Hepatocyte (in vitro differentiated cells): ENCODE measurements around the gene ADAM12. TPM values are rescaled to one million over a fixed set of nuclear protein-coding genes. Genes with fewer than 3 reads are reported as not detected.

ENCODE experiments used
- DNase-seq: peaks from one replicate; pipeline ENCODE4 v3.0.0-alpha.2; 2016; ENCODE audit warnings: low spot score
- H2AFZ ChIP-seq: fragments of 200-600 bp; sonication (generic); 2 replicates; pipeline ENCODE4 v1.6.0; 2016; ENCODE audit warnings: antibody characterized with exemption, mild to moderate bottlenecking
- H3K27ac ChIP-seq: fragments of 200-600 bp; sonication (generic); 2 replicates; pipeline ENCODE4 v1.5.1; 2016; ENCODE audit warnings: mild to moderate bottlenecking
- H3K27me3 ChIP-seq: fragments of 200-600 bp; sonication (generic); 2 replicates; pipeline ENCODE4 v1.6.1; 2016
- H3K36me3 ChIP-seq: fragments of 200-600 bp; sonication (generic); replicated peaks from 2 replicates; pipeline ENCODE4 v1.5.1; 2016; ENCODE audit warnings: low read depth; ENCODE audit not compliant: insufficient read depth
- H3K4me1 ChIP-seq: fragments of 200-600 bp; sonication (generic); 2 replicates; pipeline ENCODE4 v1.5.1; 2016; ENCODE audit warnings: mild to moderate bottlenecking, moderate library complexity; ENCODE audit not compliant: insufficient read depth
- H3K4me2 ChIP-seq: fragments of 200-600 bp; sonication (generic); 2 replicates; pipeline ENCODE4 v1.6.0; 2016
- H3K4me3 ChIP-seq: fragments of 200-600 bp; sonication (generic); 2 replicates; pipeline ENCODE4 v1.5.1; 2016; ENCODE audit warnings: mild to moderate bottlenecking
- H3K79me2 ChIP-seq: fragments of 200-600 bp; sonication (generic); 2 replicates; pipeline ENCODE4 v1.6.0; 2017; ENCODE audit warnings: mild to moderate bottlenecking
- H3K9me2 ChIP-seq: fragments of 200-600 bp; sonication (generic); replicated peaks from 2 replicates; pipeline ENCODE4 v1.6.0; 2017; ENCODE audit warnings: mild to moderate bottlenecking; ENCODE audit not compliant: insufficient read depth
- H3K9me3 ChIP-seq: fragments of 200-600 bp; sonication (generic); 2 replicates; pipeline ENCODE4 v1.5.1; 2016; ENCODE audit warnings: low read depth, mild to moderate bottlenecking
- H4K20me1 ChIP-seq: fragments of 200-600 bp; sonication (generic); 2 replicates; pipeline ENCODE4 v1.6.0; 2016; ENCODE audit warnings: mild to moderate bottlenecking; ENCODE audit not compliant: insufficient read depth, poor library complexity, severe bottlenecking
- EZH2 ChIP-seq: fragments of 200-600 bp; sonication (generic); IDR thresholded peaks from 2 replicates; pipeline ENCODE4 v1.6.1; 2016; ENCODE audit warnings: antibody characterized with exemption, mild to moderate bottlenecking, borderline replicate concordance
- EZH2phosphoT487 ChIP-seq: fragments of 200-600 bp; sonication (generic); IDR thresholded peaks from one replicate; pipeline ENCODE4 v1.6.1; 2018; ENCODE audit warnings: antibody characterized with exemption, mild to moderate bottlenecking, low read depth, moderate library complexity; ENCODE audit not compliant: unreplicated experiment, severe bottlenecking
- WGBS: methylation state at CpG from one replicate; pipeline ENCODE4 v1.1.6; 2016; ENCODE audit warnings: low lambda C conversion rate; ENCODE audit errors: missing lambda C conversion rate; 5-methylcytosine and 5-hydroxymethylcytosine counted together
- polyA plus RNA-seq: library from polyadenylated mRNA; unstranded; fragments of >200 nt; fragmentation: Nextera tagmentation; extraction: Ambion mirVana; gene quantifications from 2 replicates; pipeline ENCODE4 v1.2.1, GENCODE V29; 2016
- total RNA-seq: library from RNA; depleted of rRNA; stranded (reverse); fragments of >200 nt; gene quantifications from 2 replicates; pipeline ENCODE4 v1.2.3, GENCODE V29; 2014
- TF ChIP-seq, protein P1 (sequence below): fragments of 200-600 bp; sonication (generic); IDR thresholded peaks from 2 replicates; pipeline ENCODE4 v1.5.1; 2016; ENCODE audit warnings: antibody characterized with exemption, mild to moderate bottlenecking; ENCODE audit not compliant: poor library complexity

The ADAM12 gene
- total and polyA plus RNA-seq, 2 experiments from 2014 or later: 4.9 to 11.3 TPM

GRCh38 chr10:126393076-126393475 lies 4.8 kb upstream of the ADAM12 start:
- H3K4me3 ChIP-seq: no peak overlapping the region
- H3K27ac ChIP-seq: no peak overlapping the region
- no peaks in the 10 kb centered on the region for H4K20me1 ChIP-seq
- peaks cover 27% of the 10 kb centered on the region for H3K27me3 ChIP-seq
- no peaks in the 10 kb centered on the region for H3K36me3 ChIP-seq
- H3K4me2 ChIP-seq: no peak overlapping the region
- WGBS: 94% methylated on average over 4 of the region's 4 CpGs
- TF ChIP-seq, protein P1, sequence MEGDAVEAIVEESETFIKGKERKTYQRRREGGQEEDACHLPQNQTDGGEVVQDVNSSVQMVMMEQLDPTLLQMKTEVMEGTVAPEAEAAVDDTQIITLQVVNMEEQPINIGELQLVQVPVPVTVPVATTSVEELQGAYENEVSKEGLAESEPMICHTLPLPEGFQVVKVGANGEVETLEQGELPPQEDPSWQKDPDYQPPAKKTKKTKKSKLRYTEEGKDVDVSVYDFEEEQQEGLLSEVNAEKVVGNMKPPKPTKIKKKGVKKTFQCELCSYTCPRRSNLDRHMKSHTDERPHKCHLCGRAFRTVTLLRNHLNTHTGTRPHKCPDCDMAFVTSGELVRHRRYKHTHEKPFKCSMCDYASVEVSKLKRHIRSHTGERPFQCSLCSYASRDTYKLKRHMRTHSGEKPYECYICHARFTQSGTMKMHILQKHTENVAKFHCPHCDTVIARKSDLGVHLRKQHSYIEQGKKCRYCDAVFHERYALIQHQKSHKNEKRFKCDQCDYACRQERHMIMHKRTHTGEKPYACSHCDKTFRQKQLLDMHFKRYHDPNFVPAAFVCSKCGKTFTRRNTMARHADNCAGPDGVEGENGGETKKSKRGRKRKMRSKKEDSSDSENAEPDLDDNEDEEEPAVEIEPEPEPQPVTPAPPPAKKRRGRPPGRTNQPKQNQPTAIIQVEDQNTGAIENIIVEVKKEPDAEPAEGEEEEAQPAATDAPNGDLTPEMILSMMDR: no peak
- TF ChIP-seq EZH2phosphoT487: no peak
- TF ChIP-seq EZH2: no peak
- no peak for DNase-seq
- H3K79me2 ChIP-seq: no peaks in the 10 kb centered on the region
- H3K9me2 ChIP-seq: no peaks in the 10 kb centered on the region
- no peak overlapping the region for H2AFZ ChIP-seq
- no peaks in the 10 kb centered on the region for H3K9me3 ChIP-seq
- H3K4me1 ChIP-seq: no peaks in the 10 kb centered on the region

DNA sequence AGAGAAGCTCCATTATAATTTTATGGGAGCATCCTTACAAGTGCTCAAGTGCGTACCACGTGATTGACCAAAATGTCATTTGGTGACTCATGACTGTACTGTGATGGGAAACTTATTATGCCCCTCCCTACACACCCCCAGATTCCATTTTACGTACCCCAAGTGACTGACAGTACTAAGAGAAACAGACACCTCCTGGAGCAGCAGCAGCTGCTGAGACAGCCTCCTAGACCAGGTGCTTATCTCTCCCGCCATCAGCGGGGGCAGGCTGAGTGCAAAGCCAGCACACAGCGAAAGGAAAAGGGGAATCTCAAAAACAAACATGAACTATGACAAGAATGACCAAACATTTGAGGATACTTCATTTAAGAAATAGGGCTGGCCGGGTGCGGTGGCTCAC lies 4.2 kb upstream of the ADAM12 start:
- Histone ChIP-seq H3K27ac (no peak overlapping the region), H3K79me2 (no peaks in the 10 kb centered on the region), H3K9me2 (no peaks in the 10 kb centered on the region), H3K9me3 (no peaks in the 10 kb centered on the region), H4K20me1 (no peaks in the 10 kb centered on the region), H3K4me2 (no peak overlapping the region), H2AFZ (no peak overlapping the region), H3K4me3 (no peak overlapping the region), H3K27me3 (peaks cover 31% of the 10 kb centered on the region), H3K36me3 (no peaks in the 10 kb centered on the region), H3K4me1 (no peaks in the 10 kb centered on the region)
- DNase-seq: no peak
- 64% methylated on average over 8 of the region's 8 CpGs for WGBS
- TF ChIP-seq, protein P1: no peak
- TF ChIP-seq EZH2 (no peak), EZH2phosphoT487 (no peak)

DNA sequence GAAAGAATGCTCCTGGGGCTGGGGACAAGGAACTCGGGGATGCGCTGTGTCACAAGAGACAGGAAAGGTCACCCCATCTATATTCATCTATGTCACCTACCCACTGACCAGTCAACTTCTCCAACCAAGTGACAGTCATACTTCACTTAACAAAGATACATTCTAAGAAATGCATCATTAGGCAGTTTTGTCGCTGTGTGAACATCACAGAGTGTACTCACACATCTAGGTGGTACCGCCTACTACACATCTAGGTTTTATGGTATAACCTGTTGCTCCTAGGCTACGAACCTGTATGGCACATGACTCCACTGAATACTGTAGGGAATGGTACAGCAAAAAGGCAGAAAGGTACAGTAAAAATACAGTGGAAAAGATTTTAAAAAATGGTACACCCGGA lies 3.8 kb upstream of the ADAM12 start:
- Histone ChIP-seq H3K36me3 (no peaks in the 10 kb centered on the region), H2AFZ (no peak overlapping the region), H3K9me2 (no peaks in the 10 kb centered on the region), H3K9me3 (no peaks in the 10 kb centered on the region), H3K27me3 (peaks cover 33% of the 10 kb centered on the region), H3K4me1 (no peaks in the 10 kb centered on the region), H3K4me2 (no peak overlapping the region), H4K20me1 (no peaks in the 10 kb centered on the region), H3K27ac (no peak overlapping the region), H3K4me3 (no peak overlapping the region), H3K79me2 (no peaks in the 10 kb centered on the region)
- 79% methylated on average over 6 of the region's 6 CpGs for WGBS
- TF ChIP-seq, protein P1: no peak
- TF ChIP-seq EZH2 (no peak), EZH2phosphoT487 (no peak)
- no peak for DNase-seq
